Measurements from ENCODE around the gene FBXO41.

Gene FBXO41

DNA sequence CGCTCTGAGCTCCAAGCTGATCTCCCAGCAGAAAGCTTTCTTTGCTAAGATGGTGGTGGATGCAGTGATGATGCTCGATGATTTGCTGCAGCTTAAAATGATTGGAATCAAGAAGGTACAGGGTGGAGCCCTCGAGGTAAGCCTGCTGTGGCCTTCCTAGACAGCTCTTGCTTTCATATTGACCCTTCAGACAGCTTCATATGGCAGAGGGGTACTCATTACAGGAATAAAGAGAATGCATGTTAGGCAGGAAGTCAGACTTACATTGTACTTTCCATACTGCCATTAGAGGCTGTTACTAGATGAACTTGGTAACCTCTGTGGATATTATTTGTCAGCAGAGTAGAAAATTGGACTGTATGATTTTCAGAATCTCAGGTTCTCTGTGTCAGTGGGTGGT, 39.7 kb downstream of the FBXO41 start:
- DNase-seq = no peak

DNA sequence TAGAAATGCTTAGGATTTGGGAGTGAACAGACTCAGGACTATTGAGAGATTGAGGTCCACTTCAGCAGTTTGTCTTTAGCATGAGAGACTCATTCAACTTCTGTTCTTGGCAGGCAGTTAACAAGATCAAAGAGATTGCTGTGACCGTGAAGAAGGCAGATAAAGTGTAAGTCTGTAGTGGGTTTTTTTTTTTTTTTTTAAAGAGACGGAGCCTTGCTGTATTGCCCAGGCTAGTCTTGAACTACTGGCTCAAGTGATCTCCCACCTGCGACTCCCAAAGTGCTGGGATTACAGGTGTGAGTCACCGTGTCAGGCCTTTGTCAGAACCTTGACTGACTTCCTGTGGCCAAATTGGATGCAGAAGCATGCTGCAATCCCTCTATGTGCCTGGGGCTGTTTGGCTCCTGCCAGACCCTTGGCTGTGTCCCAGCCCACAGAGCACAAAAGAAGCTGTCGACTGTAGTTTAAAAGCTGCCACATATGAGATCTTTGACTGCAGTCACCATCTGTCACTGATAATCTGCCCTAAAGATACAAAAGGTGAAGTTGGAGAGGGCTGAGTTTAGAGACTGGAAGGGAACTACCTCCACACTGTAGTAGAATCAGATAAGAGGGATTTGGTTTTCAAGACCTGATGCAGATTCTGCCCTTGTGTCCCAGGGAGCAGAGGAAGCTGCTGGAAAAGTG, 40.3 kb downstream of the FBXO41 start:
- DNase-seq = peak; percentile 39 to 82

DNA sequence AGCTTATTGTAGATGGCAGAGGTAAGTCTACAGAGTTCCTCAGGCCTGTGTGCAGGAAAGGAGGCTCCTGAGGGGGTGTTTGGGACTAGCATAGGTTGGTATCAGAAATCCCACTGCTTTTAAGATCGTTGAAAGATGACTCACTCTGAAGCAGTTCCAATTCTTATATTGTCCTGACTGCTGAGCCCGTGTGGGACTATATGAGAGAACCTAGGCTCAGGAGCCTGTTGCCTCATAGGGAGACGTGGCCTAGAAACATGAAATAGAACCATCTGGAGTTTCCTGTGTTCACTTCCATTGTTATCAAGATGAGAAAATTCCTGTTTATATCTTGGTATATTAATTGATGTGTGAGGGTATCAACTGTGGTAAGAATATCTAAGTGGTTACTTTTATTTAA, 44.5 kb downstream of the FBXO41 start:
- DNase-seq = no peak

DNA sequence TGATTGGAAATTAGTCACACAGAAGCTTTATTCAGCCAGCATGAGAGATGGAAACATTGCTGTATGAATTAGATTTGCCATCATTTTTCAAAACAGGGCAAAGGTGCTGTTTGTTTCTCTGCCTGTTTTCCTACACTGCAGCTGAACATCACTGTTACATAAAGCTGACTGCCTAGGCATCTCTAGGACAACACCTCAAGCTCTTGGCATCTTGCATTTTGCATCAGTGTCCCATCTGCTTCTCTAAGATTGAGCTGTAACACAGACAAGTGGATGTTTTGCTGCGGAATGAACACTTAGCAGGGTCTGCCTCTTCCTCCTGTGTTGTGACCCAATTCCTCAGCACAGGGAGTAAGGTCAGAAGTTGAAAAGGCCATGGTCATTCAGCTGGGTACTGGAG, 45.3 kb downstream of the FBXO41 start:
- no peak for DNase-seq

DNA sequence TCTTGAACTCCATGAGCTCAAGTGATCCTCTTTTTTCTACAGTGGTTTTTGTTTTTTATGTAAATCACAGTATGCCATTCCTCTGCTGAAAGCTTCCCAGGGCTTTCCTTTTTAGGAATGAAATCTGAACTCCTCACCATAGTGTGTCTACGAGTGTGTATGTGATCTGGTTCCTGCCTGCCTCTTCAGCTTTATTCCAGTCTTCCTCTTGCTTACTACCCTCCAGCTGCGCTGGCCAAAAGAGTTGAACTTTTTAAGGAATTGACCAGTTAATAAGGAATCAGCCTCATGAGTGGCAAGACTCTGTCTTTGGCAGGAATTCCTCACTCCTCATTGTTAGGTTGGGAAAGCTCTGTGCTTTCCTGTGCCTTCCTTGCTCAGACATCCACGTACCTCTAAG, 46.1 kb downstream of the FBXO41 start:
- DNase-seq = no peak

DNA sequence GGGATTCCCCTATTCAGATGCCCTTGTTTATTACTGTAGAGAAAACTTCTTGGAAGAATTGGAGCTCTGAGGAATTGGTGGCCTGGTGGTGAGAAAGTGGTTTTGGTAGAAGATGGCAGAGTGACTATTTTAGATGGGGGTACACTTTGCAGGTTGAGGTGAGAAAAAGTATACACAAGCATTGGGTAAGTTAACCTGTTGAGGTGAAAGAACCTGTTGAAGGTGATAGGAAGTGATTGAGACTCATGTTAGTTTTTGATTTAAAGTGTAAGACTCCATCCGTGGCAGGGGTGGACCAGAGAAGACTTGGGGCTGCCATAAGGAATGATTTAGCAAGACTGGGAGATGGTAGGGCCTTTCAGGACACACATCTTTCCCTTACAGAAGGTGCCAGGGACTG, 47.1 kb downstream of the FBXO41 start:
- no peak for DNase-seq

DNA sequence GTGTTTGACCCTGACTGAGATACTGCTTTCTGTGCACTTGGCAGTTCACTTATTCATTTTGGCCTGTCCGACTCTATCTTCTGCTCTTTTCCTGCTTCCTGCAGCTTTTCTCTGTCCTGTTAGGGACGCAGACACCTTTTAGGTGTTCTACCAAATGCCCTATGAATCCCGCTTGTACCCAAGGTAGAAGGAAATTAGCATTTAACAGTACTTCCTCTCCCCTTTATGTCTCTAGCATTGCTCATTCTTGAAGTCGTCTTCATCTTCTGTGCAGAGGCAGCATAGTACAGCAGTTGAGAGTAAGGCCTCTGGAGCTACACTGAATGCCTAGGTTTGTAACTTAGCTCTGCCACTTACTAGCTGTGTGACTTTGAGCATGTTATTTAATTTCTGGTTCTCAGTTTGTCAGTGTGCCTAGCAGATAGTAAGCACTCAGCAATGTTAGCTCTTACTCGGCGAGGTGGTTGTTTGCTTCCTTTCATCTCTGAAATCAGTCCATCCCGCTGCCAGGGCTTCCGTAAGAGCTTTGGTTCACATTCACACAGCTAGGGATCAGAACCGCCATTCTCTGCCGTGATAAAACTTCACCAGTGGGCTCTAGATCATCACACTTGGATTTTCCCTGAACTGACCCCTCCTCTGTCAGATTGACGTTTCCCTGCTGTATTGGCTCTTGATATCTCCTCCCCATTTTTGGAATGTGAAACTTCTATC, 48.8 kb downstream of the FBXO41 start:
- DNase-seq = no peak

DNA sequence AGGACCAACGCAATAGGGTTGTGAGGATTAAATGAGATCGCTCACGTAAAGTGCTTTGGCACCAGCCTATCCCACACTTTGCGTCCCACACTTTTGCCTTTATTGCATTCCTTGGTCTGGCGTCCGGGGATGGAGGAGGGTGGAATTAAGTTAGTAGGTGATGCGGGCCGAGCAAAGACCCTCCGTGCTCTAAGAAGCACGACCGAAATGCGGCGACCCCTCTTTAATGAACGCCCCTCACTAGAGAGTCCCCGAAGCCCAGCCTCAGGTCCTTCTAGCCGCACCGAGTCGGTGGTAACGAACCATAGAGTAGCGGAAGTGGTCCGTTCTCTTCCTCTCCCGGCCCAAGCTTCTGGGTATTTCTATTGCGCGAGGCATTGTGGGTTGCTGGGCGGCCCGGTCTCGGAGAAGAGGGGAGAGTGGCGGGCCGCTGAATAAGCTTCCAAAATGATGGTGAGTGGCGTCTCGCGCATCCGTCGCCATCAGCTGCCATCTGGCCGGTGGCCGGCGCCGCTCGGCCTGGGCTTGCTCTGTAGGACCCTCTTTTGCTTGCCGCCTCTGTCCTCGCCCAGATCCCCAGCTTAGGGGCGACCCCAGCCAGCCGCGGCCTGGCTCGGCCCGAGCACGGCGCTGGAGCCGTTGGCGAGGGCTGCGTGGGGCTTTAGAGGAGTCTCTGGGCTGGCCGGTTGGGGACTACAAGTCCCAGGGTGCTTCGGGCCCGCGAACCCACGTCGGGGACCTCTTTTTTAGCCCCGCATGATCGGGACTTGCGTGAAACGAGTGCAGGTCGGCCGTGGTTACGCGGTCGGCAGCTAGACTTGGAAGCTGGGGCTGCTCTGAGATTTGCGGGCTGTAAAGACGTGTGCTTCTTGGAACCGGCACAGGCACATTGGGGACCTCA, 50.1 kb downstream of the FBXO41 start, which contains the start of gene CCT7:
TSS of gene CCT7 (plus strand) at position 377 of the 901 bp plus-strand sequence. CDS start at position 448, 71 bp downstream.
- DNase-seq = peak; percentile 82 to 91

DNA sequence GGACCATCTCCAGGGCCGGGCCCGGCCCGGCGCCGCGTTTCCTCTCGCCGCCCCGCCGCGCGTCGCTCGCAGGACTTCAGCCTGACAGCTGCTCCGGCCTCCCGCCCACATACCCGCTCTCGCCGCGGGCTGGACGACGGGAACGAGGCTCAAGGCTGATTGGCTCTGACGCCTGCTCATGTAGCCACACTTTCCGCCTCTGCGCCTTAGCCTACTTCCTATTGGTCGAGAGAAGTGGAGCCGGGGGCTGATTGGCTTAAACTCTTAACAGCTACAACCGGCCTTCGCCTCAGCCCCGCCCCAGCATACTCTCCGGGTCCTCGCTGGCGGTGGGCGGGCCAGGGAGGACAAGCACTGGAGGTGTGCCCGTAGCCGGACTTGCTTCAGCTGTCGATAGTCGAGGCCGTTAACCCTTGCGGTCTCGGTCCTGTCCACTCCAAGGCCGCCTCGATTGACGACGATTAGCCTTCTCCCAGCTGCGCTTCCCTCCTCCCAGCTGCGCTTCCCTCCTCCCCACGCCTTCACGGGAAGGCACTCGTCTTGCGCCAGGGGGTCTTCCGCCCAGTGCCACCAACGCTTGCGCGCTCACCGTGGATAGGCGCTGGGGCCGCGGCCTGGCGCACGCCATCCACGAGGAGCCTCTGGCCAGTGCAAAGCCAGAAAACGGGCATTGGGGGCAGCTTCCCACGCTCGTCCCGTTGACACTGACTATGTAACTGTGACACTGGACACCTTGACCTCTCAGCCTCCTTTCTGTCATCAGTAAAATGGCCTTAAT, 50.9 kb downstream of the FBXO41 start, which contains the start of gene PRADC1:
TSS of gene PRADC1 (minus strand) at position 86 of the 778 bp plus-strand sequence. CDS start at position 7, 79 bp downstream.
- DNase-seq = peak; percentile 98

DNA sequence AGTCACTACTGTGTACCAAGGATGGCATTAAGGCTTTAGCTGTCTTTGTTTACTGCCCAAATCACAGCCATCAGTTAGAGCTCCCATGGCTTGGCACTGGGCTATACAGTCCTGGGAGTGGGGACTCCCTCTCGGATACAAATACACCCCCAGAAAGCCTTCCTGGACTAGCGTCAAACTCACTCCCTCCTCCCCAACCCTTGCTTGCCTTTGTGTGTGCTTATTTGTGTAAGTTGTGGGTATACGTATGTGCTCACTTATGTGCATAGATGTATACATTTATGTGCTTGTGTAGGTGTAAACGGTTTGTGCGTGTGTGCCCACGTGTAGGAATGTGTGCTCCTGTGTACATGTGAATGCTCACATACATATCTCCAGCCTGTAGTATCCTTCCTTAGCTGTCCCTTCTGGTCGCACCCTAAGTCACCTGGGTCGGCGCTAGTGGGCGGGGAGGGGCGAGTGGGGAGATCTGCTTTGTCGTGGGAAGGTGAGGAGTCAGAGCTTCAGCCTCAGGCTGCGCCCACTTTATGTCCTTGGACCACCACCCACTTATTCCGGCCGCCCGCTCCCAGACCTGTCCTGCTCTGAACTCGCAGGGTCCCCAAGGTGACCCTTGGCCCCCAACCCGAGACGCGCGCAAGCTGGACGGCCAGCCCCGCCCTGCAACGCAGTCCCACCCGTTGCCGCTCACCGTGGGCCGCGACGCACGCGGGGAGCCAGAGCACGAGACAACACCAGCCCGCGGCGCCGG, 51.7 kb downstream of the FBXO41 start:
- no peak for DNase-seq

DNA sequence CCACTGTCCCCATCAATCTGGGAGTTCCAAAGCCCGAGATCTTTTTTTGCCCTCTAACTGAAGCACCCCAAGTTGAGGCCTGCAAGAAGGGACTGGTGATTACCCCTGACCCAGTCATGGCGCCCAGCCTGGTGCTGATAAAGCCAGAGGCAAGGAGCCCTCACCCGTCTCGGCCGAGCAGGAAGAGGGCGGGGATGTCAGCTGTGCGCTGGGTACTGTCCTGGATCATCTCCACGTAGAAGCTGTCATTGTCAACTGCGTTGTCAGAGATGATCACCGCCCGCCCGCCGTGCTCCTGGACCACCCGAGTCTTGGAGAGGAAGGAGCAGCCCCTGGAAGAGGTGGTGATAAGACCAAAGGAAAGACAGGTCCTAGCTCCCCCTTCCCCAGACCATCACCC, 55.6 kb downstream of the FBXO41 start:
- DNase-seq = no peak

DNA sequence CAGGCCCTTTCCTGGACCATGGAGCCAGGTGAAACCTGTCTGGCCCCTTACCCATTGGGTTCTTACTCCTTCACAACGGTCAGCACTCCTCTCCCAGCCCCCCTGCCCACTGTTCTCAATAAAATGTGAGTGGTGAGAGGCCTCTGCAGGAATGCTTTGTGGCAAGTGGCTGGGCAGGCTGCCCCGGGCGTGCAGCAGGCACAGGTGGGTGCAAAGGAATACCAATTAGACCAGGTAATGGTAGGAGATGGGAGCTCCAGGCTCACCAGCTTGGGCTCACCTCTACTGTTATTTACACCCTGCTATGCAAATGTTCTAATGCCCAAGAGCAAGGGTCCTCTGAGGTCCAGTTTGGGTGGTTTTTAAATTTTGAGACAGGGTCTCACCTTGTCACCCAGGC, 57.2 kb downstream of the FBXO41 start:
- DNase-seq = no peak

DNA sequence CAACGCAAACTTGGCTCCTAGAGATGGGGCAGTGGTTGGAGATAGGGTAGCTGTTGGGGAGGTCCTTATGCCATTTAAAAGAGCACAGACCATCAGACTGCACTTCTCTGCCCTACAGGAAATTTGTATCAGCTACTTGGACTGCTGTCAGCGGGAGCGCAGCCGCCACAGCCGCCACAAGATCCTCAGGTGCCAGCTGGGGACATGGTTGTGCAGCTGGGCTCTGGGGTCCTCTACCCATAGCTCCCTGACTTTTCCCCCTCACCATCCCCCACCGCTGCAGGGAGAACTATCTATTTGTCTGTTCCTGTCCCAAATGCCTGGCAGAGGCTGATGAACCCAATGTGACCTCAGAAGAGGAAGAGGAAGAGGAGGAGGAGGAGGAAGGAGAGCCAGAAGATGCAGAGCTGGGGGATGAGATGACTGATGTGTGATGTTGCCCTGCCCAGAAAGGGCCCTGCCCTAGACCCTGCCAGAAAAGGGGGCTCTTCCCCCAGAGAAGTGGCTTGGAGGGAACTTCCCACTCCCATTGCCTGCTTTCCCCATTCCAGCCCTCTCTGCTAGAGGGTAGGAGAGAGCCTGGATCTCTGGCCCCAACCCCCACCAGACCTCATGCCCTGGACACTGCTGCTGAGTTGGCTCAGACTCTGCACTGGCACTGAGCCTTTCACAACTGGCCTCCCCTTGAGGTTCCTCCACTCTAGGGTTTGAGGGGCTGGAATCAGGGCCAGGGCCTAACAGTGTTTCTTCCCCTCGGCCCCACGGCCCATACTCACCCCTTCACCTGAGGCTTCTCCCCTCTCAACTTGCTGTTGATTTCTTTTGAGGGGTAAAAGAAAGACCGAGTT, 58.5 kb downstream of the FBXO41 start:
- DNase-seq = no peak

DNA sequence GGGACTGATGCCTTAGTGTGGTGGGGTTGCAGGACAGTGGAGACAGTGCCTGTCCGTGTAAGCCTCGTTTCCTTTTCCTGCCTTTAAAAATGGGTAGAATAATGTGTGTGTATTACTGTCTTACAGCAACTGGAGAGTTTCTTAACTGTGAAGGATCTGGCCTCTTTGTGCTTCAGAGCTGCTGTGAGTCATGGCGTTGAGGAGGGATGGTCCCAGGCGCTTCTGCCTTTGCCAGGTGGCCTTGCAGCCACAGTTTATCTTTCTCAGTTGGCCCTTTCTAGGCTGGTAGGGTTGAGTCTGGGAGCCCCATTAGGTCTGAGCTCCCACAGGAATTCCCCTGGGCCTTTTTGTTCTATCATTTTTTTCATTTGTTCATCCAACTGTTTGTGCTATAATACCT, 60.5 kb downstream of the FBXO41 start:
- no peak for DNase-seq

DNA sequence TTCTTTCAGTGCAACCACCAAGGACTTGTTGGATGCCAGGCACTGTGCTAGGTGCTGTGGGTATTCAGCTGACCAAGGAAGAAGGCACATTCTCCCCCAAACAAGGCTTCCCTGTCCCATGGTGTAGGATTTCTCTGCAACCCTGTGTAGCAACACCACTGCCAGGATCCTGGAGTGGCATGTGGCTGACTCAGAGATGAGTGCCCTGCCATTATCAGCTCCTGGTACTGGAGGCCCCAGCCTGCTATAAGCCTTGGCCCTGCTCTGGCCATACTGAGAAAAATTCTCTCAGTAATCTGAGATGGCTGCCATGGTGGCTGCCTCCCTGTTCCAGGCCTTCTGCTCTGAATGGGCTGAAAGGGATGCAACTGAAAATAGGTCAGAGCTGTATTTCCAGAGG, 66.0 kb downstream of the FBXO41 start:
- DNase-seq = no peak

DNA sequence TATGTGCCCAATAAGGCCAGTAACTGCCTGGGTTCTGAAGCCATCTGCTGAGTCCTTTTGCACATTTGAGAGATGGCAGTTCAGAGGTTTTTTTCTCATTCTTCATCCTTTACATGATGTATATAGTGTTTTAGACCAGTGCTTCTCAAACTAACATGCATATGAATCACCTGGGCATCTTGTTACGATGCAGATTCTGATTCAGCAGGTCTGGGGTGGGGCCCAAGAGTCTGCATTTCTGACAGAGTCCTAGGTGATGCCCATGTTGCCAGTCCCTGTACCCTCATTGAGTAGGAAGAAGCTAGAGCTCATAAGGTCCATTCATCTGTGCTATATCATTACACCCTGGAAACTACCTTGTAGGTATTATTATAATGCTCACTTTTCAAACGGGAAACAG, 66.5 kb downstream of the FBXO41 start:
- DNase-seq = no peak

DNA sequence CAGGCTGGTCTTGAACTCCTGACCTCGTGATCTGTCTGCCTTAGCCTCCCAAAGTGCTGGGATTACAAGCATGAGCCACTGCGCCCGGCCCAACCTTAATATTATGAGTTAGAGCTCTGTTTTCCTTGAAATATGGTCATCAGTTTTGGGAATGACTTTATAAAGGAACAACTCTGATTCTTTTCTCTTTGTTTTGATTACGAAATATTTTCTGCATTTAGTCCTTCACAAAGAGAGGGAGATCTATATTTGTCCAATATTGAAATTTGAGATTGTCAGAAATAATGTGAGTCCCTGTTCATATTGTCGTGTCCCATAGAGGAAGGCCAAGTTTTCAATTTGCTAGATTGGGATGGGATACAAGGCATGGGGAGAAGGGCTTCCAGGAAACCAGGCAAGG, 67.1 kb downstream of the FBXO41 start:
- DNase-seq = no peak

DNA sequence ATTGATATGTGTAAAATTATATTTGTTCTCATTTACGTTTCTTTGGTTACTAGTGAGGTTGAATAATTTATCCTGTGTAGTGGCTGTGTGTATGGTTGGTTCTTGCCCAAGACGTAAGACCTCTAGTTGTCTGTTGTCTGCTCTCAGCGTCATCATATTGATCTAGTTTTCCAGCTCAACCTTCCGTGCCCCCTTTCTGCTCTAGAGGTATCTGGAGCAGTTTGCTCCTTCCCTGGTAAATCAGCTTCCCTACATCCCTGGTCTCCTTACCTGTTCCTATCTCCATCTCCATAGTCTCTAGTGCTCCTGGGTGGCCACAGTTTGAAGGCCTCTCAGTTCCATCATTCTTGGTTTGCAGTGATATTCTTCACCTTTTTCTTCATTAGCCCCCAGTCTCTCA, 69.0 kb downstream of the FBXO41 start:
- no peak for DNase-seq

DNA sequence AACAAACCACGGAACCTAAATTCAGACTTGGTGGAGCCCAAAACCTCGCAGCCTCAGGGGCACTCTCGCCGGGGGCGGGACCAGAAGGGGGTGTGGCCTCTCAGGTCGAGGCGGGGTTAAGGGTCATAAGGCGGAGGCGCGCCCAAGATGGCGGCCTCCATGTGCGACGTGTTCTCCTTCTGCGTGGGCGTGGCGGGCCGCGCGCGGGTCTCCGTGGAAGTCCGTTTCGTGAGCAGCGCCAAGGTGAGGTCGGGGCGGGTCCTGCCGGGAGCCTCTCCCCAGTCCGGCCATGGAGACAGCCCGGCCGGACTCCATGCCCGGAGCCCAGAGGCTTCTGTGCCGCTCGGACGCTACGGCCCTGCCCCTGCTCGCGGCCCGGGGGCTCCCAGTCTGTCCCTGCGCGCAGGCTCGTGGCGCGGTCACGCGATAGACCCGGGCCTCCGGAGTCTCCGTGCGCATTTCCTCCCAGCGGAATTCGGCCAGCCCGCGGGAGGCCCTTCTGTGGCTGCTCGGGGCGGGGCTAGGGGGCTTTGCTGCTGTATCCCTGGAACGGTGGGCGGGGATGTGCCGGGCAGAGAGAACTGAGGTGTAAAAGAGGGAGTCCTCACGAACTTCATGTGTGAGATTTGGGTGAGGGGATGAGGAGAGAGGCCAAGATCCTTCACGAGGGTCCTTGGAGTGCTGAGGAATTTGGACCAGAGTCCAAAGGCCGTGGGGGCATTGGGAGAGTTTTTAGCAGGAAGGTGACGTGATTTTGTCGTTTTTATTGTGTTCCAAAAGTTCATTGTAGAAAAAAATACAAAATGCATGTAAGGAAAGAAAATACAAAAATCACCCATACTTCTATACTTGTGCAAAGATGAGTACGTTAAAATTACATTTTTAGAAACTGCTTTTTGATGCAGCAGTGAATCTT, 69.9 kb downstream of the FBXO41 start, which contains the start of gene SMYD5:
TSS of gene SMYD5 (plus strand) at position 126 of the 916 bp plus-strand sequence. CDS start at position 148, 22 bp downstream.
- peak; percentile 17 to 83 for DNase-seq
